Thymus (tissue), 11 donors: ENCODE data around the gene TSN. TPM values are rescaled to one million over a fixed set of nuclear protein-coding genes. Genes with fewer than 3 reads are reported as not detected.

Experiments
- DNase-seq, 9 donors: peaks; one replicate each; pipeline ENCODE4 v3.0.0-alpha.2; 2013; ENCODE audit warnings: low spot score in 9 of 9, low read depth in 6 of 9, missing footprints in 1 of 9
- H3K27ac ChIP-seq, 2 donors: one replicate each; pipeline ENCODE4 v1.5.1; 2013; ENCODE audit warnings: control low read depth in 1 of 2, low read depth in 1 of 2, low read length in 1 of 2, mild to moderate bottlenecking in 1 of 2, moderate library complexity in 1 of 2
- H3K27me3 ChIP-seq, 2 donors: one replicate each; pipeline ENCODE4 v1.5.1; 2013; ENCODE audit warnings: low read length in 1 of 2; ENCODE audit not compliant: control insufficient read depth in 2 of 2, insufficient read depth in 1 of 2
- H3K36me3 ChIP-seq, 2 donors: one replicate each; pipeline ENCODE4 v1.5.1; 2013; ENCODE audit warnings: low read length in 1 of 2, mild to moderate bottlenecking in 1 of 2, moderate library complexity in 1 of 2; ENCODE audit not compliant: control insufficient read depth in 2 of 2, insufficient read depth in 2 of 2
- H3K4me1 ChIP-seq, 2 donors: one replicate each; pipeline ENCODE4 v1.5.1; 2013; ENCODE audit warnings: low read length in 2 of 2; ENCODE audit not compliant: control insufficient read depth in 2 of 2, insufficient read depth in 2 of 2
- H3K4me3 ChIP-seq, 2 donors: one replicate each; pipeline ENCODE4 v1.5.1; 2013; ENCODE audit warnings: low read length in 2 of 2, control low read depth in 1 of 2, mild to moderate bottlenecking in 1 of 2
- H3K9me3 ChIP-seq, 2 donors: one replicate each; pipeline ENCODE4 v1.5.1; 2013; ENCODE audit warnings: low read length in 1 of 2, mild to moderate bottlenecking in 1 of 2; ENCODE audit not compliant: control insufficient read depth in 2 of 2, insufficient read depth in 1 of 2
- WGBS: extraction: QIAGEN DNeasy Blood & Tissue Kit; methylation state at CpG from one replicate; pipeline ENCODE4 v1.1.7; 2013; 5-methylcytosine and 5-hydroxymethylcytosine counted together
- polyA plus RNA-seq: library from polyadenylated mRNA; stranded (reverse); fragments of 200-250 nt; gene quantifications from one replicate; pipeline ENCODE4 v1.2.3, GENCODE V29; 2013
- total RNA-seq: library from RNA; stranded (reverse); fragments of 120-200 nt; gene quantifications from one replicate; pipeline ENCODE4 v1.2.4, GENCODE V29; 2013
- donor health status: healthy.

Gene TSN
- total and polyA plus RNA-seq, 2 donors, result 48.0 to 48.5 TPM

- no peaks in the 10 kb centered on the region for H3K9me3 ChIP-seq
- peak overlapping the region; percentile 61 to 77 for H3K27ac ChIP-seq
- peaks cover 8 to 34% of the 10 kb centered on the region in 2 donors for H3K36me3 ChIP-seq
- no peaks in the 10 kb centered on the region for H3K27me3 ChIP-seq
- 25% methylated on average over 10 of the region's 10 CpGs for WGBS
- DNase-seq, result peak in 2 of 9 donors; percentile 5 to 30
- H3K4me3 ChIP-seq, result peak overlapping the region; percentile 74 to 85
- H3K4me1 ChIP-seq, result peaks cover 6 to 21% of the 10 kb centered on the region in 2 donors
These were observed 19.9 kb upstream of the TSN start for GRCh38 chr2:121735518-121736074.

DNA sequence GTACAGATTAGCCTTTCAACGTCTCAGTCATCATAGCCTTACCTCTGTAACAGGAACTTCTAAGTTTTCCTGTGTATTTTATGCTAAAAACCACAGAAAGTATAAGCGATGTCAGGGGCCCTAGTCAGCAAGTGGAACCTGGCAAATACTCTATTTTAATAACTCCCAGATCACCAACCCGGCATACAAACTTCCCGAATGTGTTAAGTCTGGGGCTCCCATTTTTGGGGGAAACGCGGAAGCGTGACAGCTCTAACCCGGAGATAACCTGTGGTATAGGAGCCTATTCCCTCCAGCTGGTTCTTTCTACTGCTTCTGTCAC is 19.4 kb upstream of the TSN start:
- Histone ChIP-seq H3K4me1 (peaks cover 6 to 21% of the 10 kb centered on the region in 2 donors), H3K36me3 (peaks cover 6 to 29% of the 10 kb centered on the region in 2 donors), H3K9me3 (no peaks in the 10 kb centered on the region), H3K4me3 (peak overlapping the region; percentile 74 to 85), H3K27ac (peak overlapping the region; percentile 77 to 84), H3K27me3 (no peaks in the 10 kb centered on the region)
- no peak for DNase-seq
- under 1% methylated on average over 8 of the region's 8 CpGs for WGBS

DNA sequence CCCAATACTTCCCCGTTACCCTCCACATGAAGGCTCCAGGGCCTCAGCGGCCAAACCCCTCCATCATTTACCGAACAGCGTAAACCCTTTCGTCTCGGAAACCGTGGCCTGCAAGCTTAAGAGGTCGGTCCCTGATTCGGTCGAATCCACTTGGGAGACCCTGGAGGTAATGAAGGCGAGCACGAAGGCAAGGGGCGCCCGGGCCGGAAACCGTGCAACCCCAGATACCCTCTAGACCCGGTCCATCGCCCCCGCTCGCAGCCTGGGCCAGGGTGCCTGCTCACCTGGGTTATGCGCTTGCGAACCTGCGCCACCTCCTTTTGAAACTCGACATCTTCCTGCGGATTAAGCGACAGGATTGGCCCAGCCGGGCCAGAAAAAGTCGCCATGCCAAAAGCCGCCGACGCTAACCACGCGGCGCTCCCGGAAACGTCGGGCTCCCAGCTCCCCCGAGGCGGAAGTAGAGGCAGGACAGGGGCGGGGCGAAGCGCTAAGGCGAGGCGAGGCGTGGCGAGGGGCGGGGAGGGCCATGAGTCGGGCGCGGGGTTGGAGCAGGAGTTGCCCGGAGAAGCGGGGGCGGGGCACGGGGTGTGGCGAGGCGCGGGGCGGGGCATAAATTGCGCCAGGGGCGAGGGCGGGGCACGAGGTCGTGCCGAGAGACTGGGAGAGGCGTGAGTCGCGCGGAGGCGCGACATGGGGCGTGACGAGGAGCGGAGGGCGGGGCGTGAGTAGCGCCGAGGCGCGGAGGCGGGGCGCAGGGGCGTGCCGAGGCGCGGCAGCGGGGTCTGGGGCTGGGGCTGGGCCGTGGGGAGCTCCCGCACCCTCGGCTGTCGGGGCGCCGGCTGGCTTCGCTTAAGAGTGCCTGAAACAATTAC is 18.8 kb upstream of the TSN start, which contains the start of gene NIFK:
Gene NIFK (minus strand): TSS at position 414 of the 875 bp plus-strand sequence. CDS start 25 bp downstream, at position 389.
- peak within 1 kb of the TSS; percentile 77 to 84 for H3K27ac ChIP-seq
- H3K4me3 ChIP-seq, result peak within 1 kb of the TSS; percentile 74 to 85
- DNase-seq, result peak; percentile 80 to 98 (median 96)
- no peaks in the 10 kb centered on the region for H3K9me3 ChIP-seq
- under 1% methylated on average over 92 of the region's 93 CpGs for WGBS
- no peaks in the 10 kb centered on the region for H3K27me3 ChIP-seq
- peaks cover 6 to 21% of the 10 kb centered on the region in 2 donors for H3K4me1 ChIP-seq
- peaks cover 1 to 23% of the 10 kb centered on the region in 2 donors for H3K36me3 ChIP-seq

GRCh38 chr2:121740973-121741372 is 14.5 kb upstream of the TSN start:
- DNase-seq, result no peak

DNA sequence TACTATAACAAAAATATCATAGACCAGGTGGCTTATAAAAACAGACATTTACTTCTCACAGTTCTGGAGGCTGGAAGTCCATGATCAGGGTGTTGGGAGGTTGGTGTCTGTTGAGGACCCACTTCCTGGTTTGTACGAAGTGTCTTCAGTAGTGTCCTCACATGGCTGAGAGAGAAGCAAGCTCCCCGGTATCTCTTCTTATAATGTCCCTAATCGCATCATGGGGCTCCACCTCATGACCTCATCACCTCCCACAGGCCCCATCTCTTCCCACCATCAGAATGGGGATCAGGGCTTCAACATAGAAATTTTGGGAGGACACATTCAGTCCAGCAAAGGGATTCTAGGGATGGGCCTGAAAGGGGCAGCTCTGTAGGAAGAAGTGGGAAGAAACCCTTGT is 14.0 kb upstream of the TSN start:
- Histone ChIP-seq H3K4me1 (peaks cover 0 to 17% of the 10 kb centered on the region in 2 donors), H3K4me3 (no peak overlapping the region), H3K36me3 (no peaks in the 10 kb centered on the region), H3K27ac (no peak overlapping the region), H3K9me3 (no peaks in the 10 kb centered on the region), H3K27me3 (no peaks in the 10 kb centered on the region)
- DNase-seq, result no peak
- WGBS, result 97% methylated on average over 3 of the region's 3 CpGs

More at GRCh38 chr2:121740973-121741372, 14.5 kb upstream of the TSN start:
- Histone ChIP-seq H3K27ac (no peak overlapping the region), H3K4me1 (peaks cover 2 to 17% of the 10 kb centered on the region in 2 donors), H3K36me3 (no peaks in the 10 kb centered on the region), H3K9me3 (no peaks in the 10 kb centered on the region), H3K4me3 (no peak overlapping the region), H3K27me3 (no peaks in the 10 kb centered on the region)
- 98% methylated on average over 6 of the region's 6 CpGs for WGBS

- no peak overlapping the region for H3K4me3 ChIP-seq
- no peak overlapping the region for H3K27ac ChIP-seq
- 89% methylated on average over 6 of the region's 6 CpGs for WGBS
- H3K4me1 ChIP-seq, result no peaks in the 10 kb centered on the region
- no peaks in the 10 kb centered on the region for H3K36me3 ChIP-seq
- no peaks in the 10 kb centered on the region for H3K9me3 ChIP-seq
- DNase-seq, result no peak
- no peaks in the 10 kb centered on the region for H3K27me3 ChIP-seq
These were observed 9.3 kb upstream of the TSN start for GRCh38 chr2:121746071-121746578.

GRCh38 chr2:121748202-121748601 is 7.2 kb upstream of the TSN start:
- H3K9me3 ChIP-seq, result no peaks in the 10 kb centered on the region
- no peak overlapping the region for H3K4me3 ChIP-seq
- 89% methylated on average over 4 of the region's 4 CpGs for WGBS
- H3K4me1 ChIP-seq, result no peaks in the 10 kb centered on the region
- H3K36me3 ChIP-seq, result no peaks in the 10 kb centered on the region
- H3K27ac ChIP-seq, result no peak overlapping the region
- H3K27me3 ChIP-seq, result no peaks in the 10 kb centered on the region
- peak in 1 of 9 donors; percentile 23 for DNase-seq

GRCh38 chr2:121754851-121755236 is 607 bp upstream of the TSN start:
- peaks cover 6 to 11% of the 10 kb centered on the region in 2 donors for H3K4me1 ChIP-seq
- H3K27ac ChIP-seq, result peak overlapping the region in 1 of 2 donors; percentile 41
- no peak for DNase-seq
- WGBS, result 2% methylated on average over 8 of the region's 8 CpGs
- H3K27me3 ChIP-seq, result no peaks in the 10 kb centered on the region
- H3K4me3 ChIP-seq, result peak overlapping the region; percentile 87 to 97
- no peaks in the 10 kb centered on the region for H3K9me3 ChIP-seq
- H3K36me3 ChIP-seq, result peaks cover 4 to 8% of the 10 kb centered on the region in 2 donors

DNA sequence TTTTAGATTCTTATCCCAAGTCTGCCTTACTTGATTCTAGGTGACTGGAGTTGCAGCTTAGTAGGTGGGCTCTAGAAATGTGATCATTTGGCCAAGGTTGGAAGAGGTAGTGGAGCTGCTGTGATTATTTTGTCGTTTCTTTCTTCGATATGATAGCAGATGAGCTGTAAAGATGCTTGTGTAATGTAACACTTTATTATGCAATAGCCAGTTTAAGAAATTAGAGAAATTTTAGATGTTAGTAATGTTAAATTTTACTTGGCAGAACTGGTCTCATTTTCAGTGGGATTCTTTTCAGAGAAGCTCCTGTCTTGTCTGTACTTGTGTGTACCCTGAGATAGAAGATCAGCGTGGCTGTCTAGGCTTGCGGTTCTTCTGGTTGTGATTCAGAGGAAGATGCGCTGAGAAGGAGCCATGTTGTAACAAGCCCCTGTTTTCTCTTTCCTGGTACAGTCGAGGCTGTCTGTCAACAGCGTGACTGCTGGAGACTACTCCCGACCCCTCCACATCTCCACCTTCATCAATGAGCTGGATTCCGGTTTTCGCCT is 9.3 kb downstream of the TSN start:
- Histone ChIP-seq H3K27ac (peak overlapping the region; percentile 48 to 62), H3K27me3 (no peaks in the 10 kb centered on the region), H3K9me3 (no peaks in the 10 kb centered on the region), H3K4me3 (no peak overlapping the region), H3K36me3 (peaks cover 50 to 73% of the 10 kb centered on the region in 2 donors), H3K4me1 (no peaks in the 10 kb centered on the region)
- DNase-seq, result peak in 1 of 9 donors; percentile 14
- WGBS, result 92% methylated on average over 10 of the region's 10 CpGs
